GM18907 (cell line): ENCODE measurements around the gene CCDC144A.
"Not testable (repeated sequence)": the region's sequence is repeated elsewhere in the genome, so short reads cannot be mapped to it uniquely, and the experiment has no call there.

Experiments used
- ATAC-seq: cut with Tn5 transposase; IDR thresholded peaks from one replicate; pipeline ENCODE4 v1.9.1; 2021; ENCODE audit warnings: mild to moderate bottlenecking, moderate library complexity; ENCODE audit not compliant: unreplicated experiment

CCDC144A gene

GRCh38 chr17:16818821-16819683 lies 129.0 kb downstream of the CCDC144A start:
- no peak for ATAC-seq

- ATAC-seq, result no peak
Observed at GRCh38 chr17:16820161-16820877, 130.3 kb downstream of the CCDC144A start.

- ATAC-seq, result no peak
Observed at GRCh38 chr17:16820979-16821543, 131.0 kb downstream of the CCDC144A start.

- not testable (repeated sequence) for ATAC-seq
Observed at GRCh38 chr17:16822133-16822532, 132.1 kb downstream of the CCDC144A start.

- ATAC-seq, result not testable (repeated sequence)
Observed at GRCh38 chr17:16823768-16824406, 133.8 kb downstream of the CCDC144A start.
